Measurements from ENCODE around the gene CRADD. TPM values are rescaled to one million over a fixed set of nuclear protein-coding genes. Genes with fewer than 3 reads are reported as not detected.
"Not testable (repeated sequence)": the region's sequence is repeated elsewhere in the genome, so short reads cannot be mapped to it uniquely, and the experiment has no call there.

Gene CRADD
- total RNA-seq, 1 donor from 2014 or later: 9.8 TPM

DNA sequence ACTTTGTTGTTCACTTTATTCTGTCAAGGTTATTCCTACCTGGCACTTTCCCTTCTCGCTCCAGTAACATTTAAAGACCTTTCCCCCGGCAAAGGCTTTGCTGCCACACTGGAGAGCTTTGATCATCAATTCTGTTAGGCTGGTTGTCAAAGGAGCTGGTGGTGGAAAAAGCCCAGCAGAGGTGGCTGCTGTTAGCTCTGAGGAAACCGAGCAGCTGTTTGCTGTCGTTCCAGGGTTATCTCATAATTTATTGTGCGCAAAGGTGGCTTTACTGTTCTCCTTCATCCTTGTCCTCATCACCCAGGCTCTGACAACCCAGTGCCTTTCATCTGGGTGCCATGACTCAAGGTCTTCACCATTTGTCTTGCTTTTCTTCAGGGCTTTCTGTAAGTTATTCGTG lies 38.2 kb upstream of the CRADD start:
- H3K27me3 Mint-ChIP-seq (ENCODE audit: low read depth): peaks cover 3% of the 10 kb centered on the region
- DNase-seq (ENCODE audit: low read depth, low spot score): no peak
- no peak overlapping the region for H3K27ac Mint-ChIP-seq (ENCODE audit: unreplicated experiment)
- H3K4me3 Mint-ChIP-seq: peak overlapping the region; percentile 6
- TF ChIP-seq CTCF (conservative IDR thresholded peaks at IDR 0.05): no peak
- peaks cover 22% of the 10 kb centered on the region for H3K4me1 Mint-ChIP-seq
- no peaks in the 10 kb centered on the region for H3K36me3 Mint-ChIP-seq (ENCODE audit: low read depth)
- H3K9me3 Mint-ChIP-seq: peaks cover 2% of the 10 kb centered on the region

GRCh38 chr12:93639406-93639805 lies 37.8 kb upstream of the CRADD start:
- Mint-ChIP-seq H3K27me3 (ENCODE audit: low read depth) (peaks cover 3% of the 10 kb centered on the region), H3K4me3 (no peak overlapping the region), H3K9me3 (peaks cover 4% of the 10 kb centered on the region), H3K36me3 (ENCODE audit: low read depth) (no peaks in the 10 kb centered on the region), H3K4me1 (peaks cover 22% of the 10 kb centered on the region), H3K27ac (ENCODE audit: unreplicated experiment) (no peak overlapping the region)
- no peak for TF ChIP-seq CTCF (conservative IDR thresholded peaks at IDR 0.05)
- DNase-seq (ENCODE audit: low read depth, low spot score): no peak

GRCh38 chr12:93641380-93641779 lies 35.8 kb upstream of the CRADD start:
- not testable (repeated sequence) for H3K4me3 Mint-ChIP-seq; H3K27ac Mint-ChIP-seq (ENCODE audit: unreplicated experiment); H3K9me3 Mint-ChIP-seq; H3K27me3 Mint-ChIP-seq (ENCODE audit: low read depth); H3K36me3 Mint-ChIP-seq (ENCODE audit: low read depth); DNase-seq (ENCODE audit: low read depth, low spot score)
- peaks cover 22% of the 10 kb centered on the region for H3K4me1 Mint-ChIP-seq

DNA sequence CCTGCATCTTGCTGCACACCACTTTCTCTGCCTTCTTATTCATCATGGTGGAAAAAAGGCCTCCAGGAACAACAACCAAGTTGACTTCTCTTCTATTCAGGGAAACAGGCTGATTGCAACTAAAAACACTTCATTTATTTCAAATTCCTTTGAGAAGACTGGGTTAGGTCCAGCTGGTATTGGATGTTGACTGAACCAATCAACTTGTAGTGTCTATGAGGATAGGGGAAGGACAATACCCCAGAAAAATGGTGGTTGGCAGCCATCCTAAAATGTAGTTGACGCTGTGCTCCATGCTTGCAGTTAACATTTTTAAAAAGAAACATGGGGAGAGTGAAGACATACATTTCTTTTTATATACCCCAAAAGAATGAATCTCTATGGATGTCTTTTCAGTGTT lies 34.4 kb upstream of the CRADD start:
- Mint-ChIP-seq H3K4me1 (peaks cover 20% of the 10 kb centered on the region), H3K27me3 (ENCODE audit: low read depth) (peaks cover 3% of the 10 kb centered on the region), H3K27ac (ENCODE audit: unreplicated experiment) (no peak overlapping the region), H3K4me3 (no peak overlapping the region), H3K36me3 (ENCODE audit: low read depth) (no peaks in the 10 kb centered on the region), H3K9me3 (peaks cover 4% of the 10 kb centered on the region)
- DNase-seq (ENCODE audit: low read depth, low spot score): no peak
- TF ChIP-seq CTCF (conservative IDR thresholded peaks at IDR 0.05): no peak

- Mint-ChIP-seq H3K4me3 (no peak overlapping the region), H3K27ac (ENCODE audit: unreplicated experiment) (no peak overlapping the region), H3K9me3 (peaks cover 4% of the 10 kb centered on the region), H3K4me1 (no peaks in the 10 kb centered on the region), H3K27me3 (ENCODE audit: low read depth) (no peaks in the 10 kb centered on the region), H3K36me3 (ENCODE audit: low read depth) (no peaks in the 10 kb centered on the region)
- no peak for TF ChIP-seq CTCF (conservative IDR thresholded peaks at IDR 0.05)
- no peak for DNase-seq (ENCODE audit: low read depth, low spot score)
Measured at GRCh38 chr12:93645702-93646101, 31.5 kb upstream of the CRADD start.

DNA sequence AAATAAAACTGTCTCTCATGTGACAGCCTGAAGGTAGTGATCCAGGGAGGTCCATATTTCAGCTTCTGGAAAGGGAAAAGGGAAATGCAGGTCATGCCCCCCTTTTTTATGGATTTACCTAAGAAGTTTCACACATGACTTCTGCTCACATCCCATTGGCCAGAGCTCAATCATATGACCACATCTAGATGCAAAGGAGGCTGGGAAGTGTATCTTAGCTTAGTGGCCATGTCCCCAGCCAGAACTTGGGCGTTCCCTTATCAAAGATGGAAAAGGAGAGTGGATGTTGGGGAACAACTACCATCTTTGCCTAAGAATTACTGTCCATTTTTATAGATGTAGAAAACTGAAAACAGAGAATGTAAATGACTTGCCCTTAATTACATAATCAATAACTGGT lies 26.5 kb upstream of the CRADD start:
- no peak for DNase-seq (ENCODE audit: low read depth, low spot score)
- no peak overlapping the region for H3K27ac Mint-ChIP-seq (ENCODE audit: unreplicated experiment)
- no peaks in the 10 kb centered on the region for H3K36me3 Mint-ChIP-seq (ENCODE audit: low read depth)
- no peaks in the 10 kb centered on the region for H3K4me1 Mint-ChIP-seq
- H3K27me3 Mint-ChIP-seq (ENCODE audit: low read depth): no peaks in the 10 kb centered on the region
- H3K9me3 Mint-ChIP-seq: no peaks in the 10 kb centered on the region
- H3K4me3 Mint-ChIP-seq: no peak overlapping the region
- no peak for TF ChIP-seq CTCF (conservative IDR thresholded peaks at IDR 0.05)
